ENCODE data around the gene ELF2.
"Not testable (repeated sequence)": the region's sequence is repeated elsewhere in the genome, so short reads cannot be mapped to it uniquely, and the experiment has no call there.

The ELF2 gene

GRCh38 chr4:139177049-139177868 lies at the start of gene ELF2:
Gene ELF2 (minus strand): TSS chr4:139177218. CDS start chr4:139137701, 39,517 bp downstream.
- peak; percentile 87 for DNase-seq (ENCODE audit: low spot score)

GRCh38 chr4:139223682-139224317 lies 46.8 kb upstream of the ELF2 start:
- DNase-seq (ENCODE audit: low spot score): no peak

- no peak for DNase-seq (ENCODE audit: low spot score)
Measured at GRCh38 chr4:139222215-139222614, 45.2 kb upstream of the ELF2 start.

GRCh38 chr4:139221687-139222086 lies 44.7 kb upstream of the ELF2 start:
- DNase-seq (ENCODE audit: low spot score): no peak

GRCh38 chr4:139219450-139220055 lies 42.5 kb upstream of the ELF2 start:
- DNase-seq (ENCODE audit: low spot score): no peak

- peak; percentile 4 for DNase-seq (ENCODE audit: low spot score)
Measured at GRCh38 chr4:139214039-139214534, 37.1 kb upstream of the ELF2 start.

GRCh38 chr4:139213633-139214032 lies 36.6 kb upstream of the ELF2 start:
- not testable (repeated sequence) for DNase-seq (ENCODE audit: low spot score)

- DNase-seq (ENCODE audit: low spot score): no peak
Measured at GRCh38 chr4:139212900-139213299, 35.9 kb upstream of the ELF2 start.

GRCh38 chr4:139210486-139210885 lies 33.5 kb upstream of the ELF2 start:
- DNase-seq (ENCODE audit: low spot score): no peak

- no peak for DNase-seq (ENCODE audit: low spot score)
Measured at GRCh38 chr4:139209470-139210063, 32.5 kb upstream of the ELF2 start.

GRCh38 chr4:139208404-139208945 lies 31.5 kb upstream of the ELF2 start:
- DNase-seq (ENCODE audit: low spot score): peak; percentile 12

GRCh38 chr4:139207873-139208403 lies 30.9 kb upstream of the ELF2 start:
- DNase-seq (ENCODE audit: low spot score): no peak

GRCh38 chr4:139207247-139207646 lies 30.2 kb upstream of the ELF2 start:
- DNase-seq (ENCODE audit: low spot score): no peak

GRCh38 chr4:139202991-139203390 lies 26.0 kb upstream of the ELF2 start:
- DNase-seq (ENCODE audit: low spot score): no peak

GRCh38 chr4:139200506-139200905 lies 23.5 kb upstream of the ELF2 start:
- no peak for DNase-seq (ENCODE audit: low spot score)

- no peak for DNase-seq (ENCODE audit: low spot score)
Measured at GRCh38 chr4:139200102-139200501, 23.1 kb upstream of the ELF2 start.

- DNase-seq (ENCODE audit: low spot score): not testable (repeated sequence)
Measured at GRCh38 chr4:139197214-139197613, 20.2 kb upstream of the ELF2 start.

- no peak for DNase-seq (ENCODE audit: low spot score)
Measured at GRCh38 chr4:139196462-139196861, 19.4 kb upstream of the ELF2 start.

GRCh38 chr4:139191373-139191772 lies 14.4 kb upstream of the ELF2 start:
- DNase-seq (ENCODE audit: low spot score): no peak

GRCh38 chr4:139189972-139190371 lies 13.0 kb upstream of the ELF2 start:
- DNase-seq (ENCODE audit: low spot score): no peak

GRCh38 chr4:139189417-139189749 lies 12.4 kb upstream of the ELF2 start:
- no peak for DNase-seq (ENCODE audit: low spot score)
